NCI-H510A treated with DMSO at 0.1 percent for 48 hours (cell line): ENCODE measurements around the gene CDPF1.

Experiments used
- DNase-seq: peaks from one replicate; lab custom pipeline; 2025; lab: John Stamatoyannopoulos, UW

The CDPF1 gene

GRCh38 chr22:46256358-46256958 lies 6.4 kb upstream of the CDPF1 start:
- DNase-seq, result no peak

- DNase-seq, result no peak
Observed at GRCh38 chr22:46251816-46252380, 1.8 kb upstream of the CDPF1 start.

- DNase-seq, result no peak
Observed at GRCh38 chr22:46251266-46251665, 1.2 kb upstream of the CDPF1 start.

GRCh38 chr22:46250783-46251125 lies 661 bp upstream of the CDPF1 start:
- DNase-seq, result no peak

GRCh38 chr22:46247443-46247975 lies 2.6 kb downstream of the CDPF1 start:
- no peak for DNase-seq

GRCh38 chr22:46246178-46246577 lies 3.9 kb downstream of the CDPF1 start:
- DNase-seq, result no peak

GRCh38 chr22:46245511-46245910 lies 4.6 kb downstream of the CDPF1 start:
- no peak for DNase-seq

- DNase-seq, result no peak
Observed at GRCh38 chr22:46244771-46245170, 5.3 kb downstream of the CDPF1 start.

- DNase-seq, result no peak
Observed at GRCh38 chr22:46242076-46242475, 8.0 kb downstream of the CDPF1 start.

- no peak for DNase-seq
Observed at GRCh38 chr22:46241396-46242007, 8.6 kb downstream of the CDPF1 start.

GRCh38 chr22:46240907-46241306 lies 9.2 kb downstream of the CDPF1 start:
- DNase-seq, result no peak

- no peak for DNase-seq
Observed at GRCh38 chr22:46240506-46240905, 9.6 kb downstream of the CDPF1 start.

- DNase-seq, result no peak
Observed at GRCh38 chr22:46240073-46240472, 10.0 kb downstream of the CDPF1 start.

GRCh38 chr22:46239261-46240048 lies 10.6 kb downstream of the CDPF1 start:
- no peak for DNase-seq

- DNase-seq, result no peak
Observed at GRCh38 chr22:46238541-46238940, 11.6 kb downstream of the CDPF1 start.

- DNase-seq, result no peak
Observed at GRCh38 chr22:46237453-46238124, 12.5 kb downstream of the CDPF1 start.

- DNase-seq, result no peak
Observed at GRCh38 chr22:46234969-46235368, 15.1 kb downstream of the CDPF1 start.

- no peak for DNase-seq
Observed at GRCh38 chr22:46233231-46233630, 16.9 kb downstream of the CDPF1 start.

GRCh38 chr22:46230262-46230901 lies 19.7 kb downstream of the CDPF1 start:
- DNase-seq, result no peak

- no peak for DNase-seq
Observed at GRCh38 chr22:46229701-46230100, 20.4 kb downstream of the CDPF1 start.

- DNase-seq, result no peak
Observed at GRCh38 chr22:46226577-46226976, 23.5 kb downstream of the CDPF1 start.

GRCh38 chr22:46225631-46226030 lies 24.5 kb downstream of the CDPF1 start:
- no peak for DNase-seq
